WTC11 (cell line): ENCODE measurements around the gene CNTNAP2.

Source experiments
- ATF2 ChIP-seq: sonication (generic); formaldehyde crosslinking; IDR thresholded peaks from 2 replicates; pipeline ENCODE4 v1.8.1; 2022; ENCODE audit warnings: low read depth, missing genetic modification reagents, borderline replicate concordance
- ATF3 ChIP-seq: sonication (generic); formaldehyde crosslinking; conservative IDR thresholded peaks from 2 replicates; pipeline ENCODE4 v1.8.1; 2022; ENCODE audit warnings: mild to moderate bottlenecking, missing genetic modification reagents
- CREB1 ChIP-seq: sonication (generic); formaldehyde crosslinking; IDR thresholded peaks from 2 replicates; pipeline ENCODE4 v1.8.0; 2023; ENCODE audit warnings: mild to moderate bottlenecking, missing genetic modification reagents
- CREM ChIP-seq: sonication (generic); formaldehyde crosslinking; IDR thresholded peaks from 2 replicates; pipeline ENCODE4 v1.8.1; 2022; ENCODE audit warnings: mild to moderate bottlenecking, missing genetic modification reagents, moderate library complexity
- ESRRA ChIP-seq: sonication (generic); formaldehyde crosslinking; IDR thresholded peaks from 2 replicates; pipeline ENCODE4 v1.8.1; 2022; ENCODE audit warnings: mild to moderate bottlenecking, missing genetic modification reagents, borderline replicate concordance
- MAX ChIP-seq: sonication (generic); formaldehyde crosslinking; IDR thresholded peaks from 2 replicates; pipeline ENCODE4 v1.8.0; 2022; ENCODE audit warnings: mild to moderate bottlenecking, missing genetic modification reagents
- NFYB ChIP-seq: sonication (generic); formaldehyde crosslinking; conservative IDR thresholded peaks from 2 replicates; pipeline ENCODE4 v1.8.0; 2022; ENCODE audit warnings: low read depth, missing genetic modification reagents
- SP1 ChIP-seq: sonication (generic); formaldehyde crosslinking; conservative IDR thresholded peaks from 2 replicates; pipeline ENCODE4 v1.8.1; 2022; ENCODE audit warnings: missing genetic modification reagents
- ZNF219 ChIP-seq: sonication (generic); formaldehyde crosslinking; IDR thresholded peaks from 2 replicates; pipeline ENCODE4 v1.8.0; 2023; ENCODE audit warnings: missing genetic modification reagents, mild to moderate bottlenecking, borderline replicate concordance
- TF ChIP-seq, protein P1 (sequence below): fragments of 200-600 bp; IDR thresholded peaks from 2 replicates; pipeline ENCODE4 v1.8.0; 2022; ENCODE audit warnings: antibody characterized with exemption

- TF ChIP-seq, protein P1, sequence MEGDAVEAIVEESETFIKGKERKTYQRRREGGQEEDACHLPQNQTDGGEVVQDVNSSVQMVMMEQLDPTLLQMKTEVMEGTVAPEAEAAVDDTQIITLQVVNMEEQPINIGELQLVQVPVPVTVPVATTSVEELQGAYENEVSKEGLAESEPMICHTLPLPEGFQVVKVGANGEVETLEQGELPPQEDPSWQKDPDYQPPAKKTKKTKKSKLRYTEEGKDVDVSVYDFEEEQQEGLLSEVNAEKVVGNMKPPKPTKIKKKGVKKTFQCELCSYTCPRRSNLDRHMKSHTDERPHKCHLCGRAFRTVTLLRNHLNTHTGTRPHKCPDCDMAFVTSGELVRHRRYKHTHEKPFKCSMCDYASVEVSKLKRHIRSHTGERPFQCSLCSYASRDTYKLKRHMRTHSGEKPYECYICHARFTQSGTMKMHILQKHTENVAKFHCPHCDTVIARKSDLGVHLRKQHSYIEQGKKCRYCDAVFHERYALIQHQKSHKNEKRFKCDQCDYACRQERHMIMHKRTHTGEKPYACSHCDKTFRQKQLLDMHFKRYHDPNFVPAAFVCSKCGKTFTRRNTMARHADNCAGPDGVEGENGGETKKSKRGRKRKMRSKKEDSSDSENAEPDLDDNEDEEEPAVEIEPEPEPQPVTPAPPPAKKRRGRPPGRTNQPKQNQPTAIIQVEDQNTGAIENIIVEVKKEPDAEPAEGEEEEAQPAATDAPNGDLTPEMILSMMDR = no peak
- TF ChIP-seq MAX (CRISPR knock-in tag) (no peak), ATF3 (CRISPR knock-in tag) (no peak), CREM (CRISPR knock-in tag) (no peak), NFYB (CRISPR knock-in tag) (no peak), ATF2 (CRISPR knock-in tag) (no peak), CREB1 (CRISPR knock-in tag) (no peak), SP1 (CRISPR knock-in tag) (no peak), ESRRA (no peak), ZNF219 (CRISPR knock-in tag) (no peak)
These were observed 582.5 kb downstream of the CNTNAP2 start for GRCh38 chr7:146698995-146699610.
